Activated T-helper 1 cell treated with Interleukin-2 at 50 U/mL for 16 hours (primary cell): ENCODE measurements around the gene CALHM4.

Experiments used
- DNase-seq: peaks from one replicate; pipeline ENCODE4 v3.0.0-alpha.2; 2020; ENCODE audit warnings: low read depth

CALHM4 gene

GRCh38 chr6:116553451-116553850, at the start of gene CALHM4:
CALHM4 (plus strand) TSS chr6:116553751; CDS start chr6:116553794, 43 bp downstream.
- DNase-seq = no peak

GRCh38 chr6:116507324-116507723, 46.2 kb upstream of the CALHM4 start:
- DNase-seq = no peak

- no peak for DNase-seq
These were observed 45.0 kb upstream of the CALHM4 start for GRCh38 chr6:116508527-116508926.

GRCh38 chr6:116511424-116512110, 42.0 kb upstream of the CALHM4 start, which contains the start of gene CALHM5:
CALHM5 (plus strand) TSS chr6:116511639; CDS start chr6:116511697, 58 bp downstream.
- DNase-seq = no peak

- no peak for DNase-seq
These were observed 41.4 kb upstream of the CALHM4 start for GRCh38 chr6:116512111-116512559.

- no peak for DNase-seq
These were observed 40.8 kb upstream of the CALHM4 start for GRCh38 chr6:116512734-116513133.

- no peak for DNase-seq
These were observed 40.2 kb upstream of the CALHM4 start for GRCh38 chr6:116513224-116513875.

GRCh38 chr6:116514111-116514510, 39.4 kb upstream of the CALHM4 start:
- DNase-seq = no peak

- no peak for DNase-seq
These were observed 38.4 kb upstream of the CALHM4 start for GRCh38 chr6:116515141-116515540.

- DNase-seq = no peak
These were observed 34.8 kb upstream of the CALHM4 start for GRCh38 chr6:116518621-116519368.

- no peak for DNase-seq
These were observed 30.7 kb upstream of the CALHM4 start for GRCh38 chr6:116522896-116523295.

GRCh38 chr6:116524236-116524635, 29.3 kb upstream of the CALHM4 start:
- DNase-seq = no peak

- no peak for DNase-seq
These were observed 25.4 kb upstream of the CALHM4 start for GRCh38 chr6:116528133-116528532.

GRCh38 chr6:116528780-116529179, 24.8 kb upstream of the CALHM4 start:
- DNase-seq = no peak

GRCh38 chr6:116529466-116530290, 23.9 kb upstream of the CALHM4 start:
- no peak for DNase-seq

GRCh38 chr6:116530436-116530835, 23.1 kb upstream of the CALHM4 start:
- no peak for DNase-seq

- peak; percentile 16 for DNase-seq
These were observed 21.6 kb upstream of the CALHM4 start for GRCh38 chr6:116531675-116532570.

- no peak for DNase-seq
These were observed 20.2 kb upstream of the CALHM4 start for GRCh38 chr6:116533233-116533957.

- DNase-seq = no peak
These were observed 18.4 kb upstream of the CALHM4 start for GRCh38 chr6:116535109-116535508.

- no peak for DNase-seq
These were observed 17.3 kb upstream of the CALHM4 start for GRCh38 chr6:116536216-116536621.
